A549 treated with AZD9567 at 1 μM for 4 hours (cell line): Measurements from ENCODE around the gene OR2G6. TPM values are rescaled to one million over a fixed set of nuclear protein-coding genes. Genes with fewer than 3 reads are reported as not detected.

Experiments used
- total RNA-seq: library from RNA; stranded (reverse); fragments of 200-300 nt; extraction: Qiagen RNA extraction; gene quantifications from 5 replicates; pipeline ENCODE4 v1.2.3, GENCODE V29; 2022; ENCODE audit not compliant: insufficient read depth

Gene OR2G6
- total RNA-seq: not detected in 5 replicates

DNA sequence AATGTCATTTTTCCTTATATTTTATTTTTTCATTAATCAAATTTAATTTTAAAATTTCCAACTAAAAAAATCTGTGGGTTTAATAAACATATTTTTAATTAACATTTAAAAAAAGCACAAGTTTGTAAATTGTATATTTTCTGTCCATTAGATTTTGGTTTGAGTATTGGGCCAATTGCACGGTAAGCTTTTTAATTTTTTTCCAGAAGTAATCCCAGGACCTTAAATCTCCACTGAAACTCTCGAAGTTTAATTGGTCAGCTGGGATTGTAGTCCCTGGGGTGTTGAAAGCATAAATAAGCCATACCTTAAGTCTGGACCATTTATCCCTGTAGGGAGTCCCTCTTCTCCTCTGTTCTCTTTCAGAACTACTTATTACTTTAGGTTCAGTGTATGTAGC, at the start of gene OR2G6:
TSS of gene OR2G6 (plus strand) at position 301 of the 400 bp plus-strand sequence. CDS start 13,574 bp downstream, outside the sequence.

DNA sequence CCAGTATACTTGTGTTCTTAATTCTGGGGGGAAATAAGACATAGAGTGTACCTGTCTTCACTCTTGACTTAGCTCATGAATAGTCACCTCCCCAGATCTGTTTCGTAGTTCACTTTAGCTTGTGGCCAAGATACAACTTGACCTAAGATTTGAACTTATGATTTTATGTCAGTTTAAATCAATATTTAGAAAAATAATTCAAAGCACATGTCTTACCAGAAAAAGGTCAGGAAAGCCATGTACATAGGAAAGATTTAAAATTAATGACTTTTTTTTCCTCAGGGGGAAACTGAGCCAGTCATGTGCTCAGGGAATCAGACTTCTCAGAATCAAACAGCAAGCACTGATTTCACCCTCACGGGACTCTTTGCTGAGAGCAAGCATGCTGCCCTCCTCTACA, 34.8 kb upstream of the OR2G6 start, which contains the start of gene OR2T3:
TSS of gene OR2T3 (plus strand) at position 301 of the 400 bp plus-strand sequence. CDS start at position 301, 0 bp downstream.

DNA sequence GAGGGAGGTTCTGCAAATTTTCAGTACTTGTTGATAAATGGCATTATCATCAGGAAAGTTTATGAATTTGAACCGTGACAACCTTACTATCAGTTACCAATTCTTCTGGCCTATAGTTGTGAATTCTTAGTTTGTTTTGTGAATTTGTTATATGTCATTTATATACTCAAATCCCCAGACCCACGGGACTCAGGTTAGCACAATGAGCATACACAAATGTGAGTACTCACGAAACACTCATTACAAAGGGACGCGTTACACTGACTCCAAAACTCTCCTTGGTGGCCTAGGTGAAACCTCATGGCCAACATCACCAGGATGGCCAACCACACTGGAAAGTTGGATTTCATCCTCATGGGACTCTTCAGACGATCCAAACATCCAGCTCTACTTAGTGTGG, 19.6 kb upstream of the OR2G6 start, which contains the start of gene OR2T5:
TSS of gene OR2T5 (plus strand) at position 301 of the 400 bp plus-strand sequence. CDS start at position 301, 0 bp downstream.

DNA sequence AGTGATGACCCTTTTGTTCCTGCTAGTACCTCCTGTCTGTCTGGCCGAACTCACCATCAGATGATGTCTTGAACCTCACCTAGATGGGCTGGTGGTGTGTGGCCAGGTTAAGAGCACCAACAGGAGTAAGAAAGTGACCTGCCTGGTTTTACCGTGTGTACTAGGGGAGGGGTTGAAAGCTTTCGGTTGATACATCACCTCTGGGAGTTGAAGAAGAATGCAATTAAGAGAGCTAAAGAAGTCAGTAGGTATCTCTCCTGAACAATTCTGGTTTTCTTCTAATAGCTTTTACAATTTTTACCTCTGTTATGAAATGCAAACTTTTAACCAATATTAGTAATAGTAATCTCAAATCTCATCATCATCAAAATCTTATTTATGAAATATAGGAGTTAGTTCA, 54.8 kb downstream of the OR2G6 start, which contains the start of gene OR2T29:
TSS of gene OR2T29 (minus strand) at position 101 of the 400 bp plus-strand sequence. CDS start 3,281 bp downstream, outside the sequence.

DNA sequence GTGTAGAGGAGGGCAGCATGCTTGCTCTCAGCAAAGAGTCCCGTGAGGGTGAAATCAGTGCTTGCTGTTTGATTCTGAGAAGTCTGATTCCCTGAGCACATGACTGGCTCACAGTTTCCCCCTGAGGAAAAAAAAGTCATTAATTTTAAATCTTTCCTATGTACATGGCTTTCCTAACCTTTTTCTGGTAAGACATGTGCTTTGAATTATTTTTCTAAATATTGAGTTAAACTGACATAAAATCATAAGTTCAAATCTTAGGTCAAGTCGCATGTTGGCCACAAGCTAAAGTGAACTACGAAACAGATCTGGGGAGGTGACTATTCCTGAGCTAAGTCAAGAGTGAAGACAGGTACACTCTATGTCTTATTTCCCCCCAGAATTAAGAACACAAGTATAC, 66.8 kb downstream of the OR2G6 start, which contains the start of gene OR2T34:
TSS of gene OR2T34 (minus strand) at position 101 of the 400 bp plus-strand sequence. CDS start at position 101, 0 bp downstream.

Other genes starting within 250 kb of the OR2G6 start
- gene OR2T33, start 230.1 kb upstream of the OR2G6 start, total RNA-seq: not detected in 5 replicates
- not detected in 5 replicates for gene OR2T12, start 204.6 kb upstream of the OR2G6 start, total RNA-seq
- gene OR2M7, start 183.5 kb upstream of the OR2G6 start, total RNA-seq: not detected in 5 replicates
- gene OR14C36, start 159.3 kb upstream of the OR2G6 start, total RNA-seq: not detected in 5 replicates
- not detected in 5 replicates for gene OR2T4, start 146.4 kb upstream of the OR2G6 start, total RNA-seq
- gene OR2T6, start 132.3 kb upstream of the OR2G6 start, total RNA-seq: not detected in 5 replicates
- gene OR2T1, start 105.0 kb upstream of the OR2G6 start, total RNA-seq: not detected in 5 replicates
- not detected in 5 replicates for gene OR2T2, start 62.4 kb upstream of the OR2G6 start, total RNA-seq
- gene OR2T3, start 34.7 kb upstream of the OR2G6 start, total RNA-seq: not detected in 5 replicates
- gene OR2T5, start 19.5 kb upstream of the OR2G6 start, total RNA-seq: not detected in 5 replicates
- not detected in 5 replicates for gene OR2T29, start 54.7 kb downstream of the OR2G6 start, total RNA-seq
- not detected in 5 replicates for gene OR2T34, start 66.7 kb downstream of the OR2G6 start, total RNA-seq
- gene OR2T10, start 89.6 kb downstream of the OR2G6 start, total RNA-seq: not detected in 5 replicates
- gene OR2T11, start 127.0 kb downstream of the OR2G6 start, total RNA-seq: not detected in 5 replicates
- gene OR2T35, start 137.2 kb downstream of the OR2G6 start, total RNA-seq: not detected in 5 replicates
- gene OR2T27, start 147.5 kb downstream of the OR2G6 start, total RNA-seq: not detected in 5 replicates
- gene OR14I1, start 194.7 kb downstream of the OR2G6 start, total RNA-seq: not detected in 5 replicates
- gene LYPD8, start 247.7 kb downstream of the OR2G6 start, total RNA-seq: 0.06 to 0.16 TPM (median 0.11 TPM) in 4 of 5 replicates, not detected in the other